HG03521 (cell line): ENCODE data around the gene GHRHR.

Source experiments
- ATAC-seq: cut with Tn5 transposase; IDR thresholded peaks from one replicate; pipeline ENCODE4 v1.9.1; 2021; ENCODE audit warnings: mild to moderate bottlenecking, moderate library complexity; ENCODE audit not compliant: unreplicated experiment

The GHRHR gene

GRCh38 chr7:30983914-30984247, 20.1 kb downstream of the GHRHR start:
- no peak for ATAC-seq

GRCh38 chr7:30984359-30985107, 20.8 kb downstream of the GHRHR start:
- ATAC-seq: no peak

DNA sequence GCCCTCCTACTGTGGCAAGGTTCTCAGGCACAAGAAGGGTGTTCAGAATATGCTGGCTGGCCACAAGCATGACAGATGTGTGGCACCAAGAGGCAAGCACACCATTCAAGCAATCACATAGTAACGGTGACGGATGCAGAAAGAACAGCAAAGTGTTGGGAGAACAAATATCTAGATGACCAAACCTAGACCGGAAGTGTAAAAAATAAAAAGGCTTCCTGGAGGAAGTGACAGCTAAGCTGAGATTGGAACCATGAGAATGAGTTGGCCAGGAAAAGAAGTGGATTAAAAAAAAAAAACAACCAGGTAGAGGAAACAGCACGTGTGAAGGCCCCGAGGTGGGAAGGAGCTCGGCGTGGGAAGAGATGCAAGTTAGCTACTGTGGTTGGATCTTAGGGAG, 22.0 kb downstream of the GHRHR start:
- no peak for ATAC-seq

DNA sequence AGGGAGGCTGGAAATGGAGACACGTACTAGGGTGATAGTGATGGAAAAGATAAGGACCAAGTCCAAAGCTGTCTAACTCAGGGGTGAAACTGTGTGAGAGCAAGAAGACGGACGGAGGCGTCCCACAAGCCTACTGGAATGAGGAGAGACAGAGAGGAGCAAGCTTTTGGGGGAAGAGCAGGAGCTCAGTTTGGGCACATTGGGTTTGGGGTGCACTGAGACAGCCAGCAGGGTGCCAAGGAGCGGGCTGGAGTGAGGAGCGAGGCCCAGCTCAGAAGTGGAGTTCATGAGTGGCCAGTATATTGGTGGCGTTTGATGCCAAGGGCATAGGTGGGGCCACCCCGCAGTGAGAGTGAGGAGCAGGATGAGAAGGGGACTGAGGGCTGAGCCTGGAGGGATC, 22.6 kb downstream of the GHRHR start:
- no peak for ATAC-seq

DNA sequence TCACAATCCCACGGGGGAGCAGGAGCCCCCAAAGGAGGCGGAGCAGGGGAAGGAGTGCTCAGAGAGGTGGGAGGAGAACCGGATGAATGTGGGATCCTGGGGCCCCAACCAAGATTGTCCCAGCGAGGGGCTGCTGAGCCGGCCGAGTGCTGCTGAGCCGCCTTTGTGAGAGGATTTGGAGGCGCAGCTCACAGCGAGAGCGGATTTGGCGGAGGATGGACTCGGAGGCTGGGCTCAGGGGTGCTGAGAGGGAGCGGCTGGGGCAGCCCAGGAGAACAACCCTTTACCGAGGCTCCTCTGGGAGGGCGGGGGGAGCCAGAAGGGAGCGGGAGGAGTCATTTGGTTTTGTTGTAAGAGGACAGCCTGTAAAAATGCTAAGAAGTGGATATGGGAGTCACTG, 23.0 kb downstream of the GHRHR start:
- ATAC-seq: no peak

DNA sequence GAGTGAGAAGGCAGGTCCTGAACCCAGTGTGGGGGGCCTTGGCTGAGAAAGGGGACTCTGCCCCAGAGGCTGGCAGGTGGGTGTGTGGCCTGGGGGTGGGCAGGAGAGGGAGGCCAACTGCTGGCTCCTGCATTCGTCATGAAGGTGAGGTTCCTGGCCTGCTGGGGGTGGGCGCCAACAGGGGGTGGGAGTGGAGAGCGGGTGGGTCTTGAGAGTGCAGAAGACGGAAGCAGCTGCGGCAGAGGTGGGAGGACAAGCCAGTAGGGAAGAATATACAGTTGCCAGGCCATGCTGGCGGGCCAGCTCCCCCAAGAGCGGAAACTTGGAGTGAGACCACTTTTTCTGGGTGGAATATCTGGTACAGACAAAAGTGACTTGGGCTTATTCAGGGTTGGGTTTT, 23.4 kb downstream of the GHRHR start:
- no peak for ATAC-seq

DNA sequence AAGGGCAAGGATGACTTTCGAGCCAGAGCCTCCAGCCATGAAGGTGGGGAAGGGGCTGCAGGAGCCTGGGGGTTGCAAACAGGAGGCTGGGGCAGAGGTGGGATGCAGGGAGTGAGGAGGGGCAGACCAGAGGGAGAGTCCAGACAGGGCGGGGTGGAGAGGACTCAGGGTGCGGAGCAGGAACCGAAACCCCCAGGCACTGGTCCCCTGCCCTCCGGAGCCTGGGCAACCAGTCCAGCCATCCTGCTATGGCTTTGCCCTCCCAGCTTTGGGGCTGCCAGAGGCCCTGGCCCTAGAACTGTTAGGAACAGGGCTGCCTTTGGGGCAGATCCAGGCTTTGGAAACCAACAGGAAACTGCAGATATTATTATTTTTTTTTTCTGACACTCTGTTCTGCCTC, 24.2 kb downstream of the GHRHR start:
- no peak for ATAC-seq

GRCh38 chr7:30988351-30989005, 24.7 kb downstream of the GHRHR start:
- ATAC-seq: no peak

- ATAC-seq: no peak
Observed at GRCh38 chr7:30989008-30989823, 25.5 kb downstream of the GHRHR start.

DNA sequence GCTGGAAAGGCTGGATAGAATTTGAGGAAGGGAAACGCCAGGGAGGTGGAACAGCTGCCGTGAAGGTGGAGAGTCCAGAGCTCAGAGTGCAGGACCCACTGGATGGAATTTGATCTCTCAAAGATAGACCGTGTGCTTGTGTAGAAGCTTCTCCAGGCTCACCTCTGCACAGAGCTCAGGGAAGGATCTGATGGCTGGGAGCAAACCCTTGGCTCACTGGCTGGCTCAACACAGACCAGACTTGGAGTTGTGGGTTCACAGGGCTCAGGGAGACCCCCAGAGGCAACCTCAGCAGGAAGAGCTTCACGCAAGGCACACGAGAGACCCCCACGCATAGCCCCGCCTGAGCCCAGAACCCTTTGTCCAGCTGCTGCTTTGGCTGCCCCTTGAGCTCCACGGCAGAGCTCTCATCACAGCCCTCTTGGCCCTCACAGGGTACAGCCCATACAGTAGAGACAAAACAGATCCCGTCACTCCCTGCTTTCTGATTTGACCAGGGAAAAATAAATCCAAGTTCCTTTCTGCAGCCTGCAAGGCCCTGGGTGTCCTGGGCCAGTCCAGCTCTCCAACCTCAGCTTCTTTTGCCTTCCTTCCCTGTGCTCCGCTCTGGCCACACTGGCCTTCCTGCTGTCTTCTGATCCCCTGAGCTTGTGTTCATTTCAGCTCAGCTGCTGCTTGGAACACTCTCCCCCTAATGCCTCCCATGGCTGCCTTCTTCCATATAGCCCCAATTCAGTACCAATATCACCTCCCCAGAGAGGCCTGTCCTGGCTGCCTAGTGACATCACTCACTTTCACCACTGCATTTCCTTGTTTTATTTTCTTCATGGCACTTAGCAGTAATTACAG, 26.3 kb downstream of the GHRHR start:
- ATAC-seq: no peak

GRCh38 chr7:30990673-30991170, 27.0 kb downstream of the GHRHR start:
- no peak for ATAC-seq

DNA sequence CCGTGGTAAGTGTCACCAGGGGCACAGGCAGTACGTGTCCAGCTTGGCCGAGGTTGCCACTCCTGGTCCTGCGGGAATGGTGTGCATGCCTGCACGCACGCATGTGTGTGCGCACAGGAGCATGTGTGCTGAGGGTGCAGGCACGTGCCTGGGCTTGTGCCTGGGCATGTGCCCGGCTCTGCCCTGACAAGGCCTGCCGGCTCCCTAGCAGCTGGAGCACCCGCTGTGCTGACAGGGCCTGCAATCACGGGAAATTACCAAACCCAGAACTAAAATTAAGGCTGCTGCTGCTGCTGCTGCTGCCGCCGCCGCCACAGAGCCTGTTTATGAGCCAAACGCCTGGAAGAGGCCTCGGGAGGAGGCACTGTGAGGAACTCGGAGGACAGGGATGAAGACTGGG, 28.7 kb downstream of the GHRHR start:
- ATAC-seq: no peak

GRCh38 chr7:30994206-30995100, 30.7 kb downstream of the GHRHR start:
- ATAC-seq: no peak

GRCh38 chr7:30995536-30995935, 31.8 kb downstream of the GHRHR start:
- ATAC-seq: no peak

DNA sequence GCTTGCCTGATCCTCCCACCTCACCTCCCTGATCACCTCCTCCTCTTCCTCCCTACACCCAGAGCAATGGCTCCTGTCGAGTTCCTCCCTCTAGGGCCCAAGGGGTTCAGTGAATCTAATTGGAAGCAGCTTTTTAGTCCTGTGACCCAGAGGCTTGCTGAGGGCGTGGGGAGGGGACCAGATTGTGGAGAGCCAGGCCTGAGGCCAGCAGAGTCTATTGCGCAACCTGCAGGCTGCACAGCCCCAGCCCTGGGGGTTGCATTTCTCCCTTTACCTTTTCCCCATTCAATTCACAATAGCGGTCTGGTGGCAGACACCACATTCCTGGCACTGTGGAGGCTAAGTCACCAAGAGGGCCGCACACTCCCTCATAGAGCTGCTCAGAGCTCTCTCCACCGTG, 32.5 kb downstream of the GHRHR start:
- no peak for ATAC-seq

- no peak for ATAC-seq
Observed at GRCh38 chr7:30996883-30997282, 33.1 kb downstream of the GHRHR start.

DNA sequence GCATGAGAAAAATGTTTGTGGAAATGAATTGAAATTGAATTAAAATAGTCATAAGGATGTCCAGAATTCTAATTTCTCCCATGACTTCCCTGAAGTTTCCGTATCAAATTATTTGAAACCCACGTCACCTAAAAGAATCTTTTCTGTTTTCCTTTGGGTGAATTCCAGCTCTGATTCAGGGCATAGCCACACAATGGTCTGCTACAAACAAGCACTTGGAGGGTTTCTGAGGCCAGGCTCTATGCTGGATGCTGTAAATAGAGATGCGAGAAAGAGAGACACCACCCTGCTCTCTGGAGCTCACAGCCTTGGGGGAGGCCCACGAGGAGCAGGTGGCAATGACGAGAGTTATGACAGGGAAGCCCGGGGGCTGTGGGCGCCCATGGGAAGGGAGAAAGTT, 33.6 kb downstream of the GHRHR start:
- no peak for ATAC-seq

- ATAC-seq: no peak
Observed at GRCh38 chr7:30998180-30998579, 34.4 kb downstream of the GHRHR start.

DNA sequence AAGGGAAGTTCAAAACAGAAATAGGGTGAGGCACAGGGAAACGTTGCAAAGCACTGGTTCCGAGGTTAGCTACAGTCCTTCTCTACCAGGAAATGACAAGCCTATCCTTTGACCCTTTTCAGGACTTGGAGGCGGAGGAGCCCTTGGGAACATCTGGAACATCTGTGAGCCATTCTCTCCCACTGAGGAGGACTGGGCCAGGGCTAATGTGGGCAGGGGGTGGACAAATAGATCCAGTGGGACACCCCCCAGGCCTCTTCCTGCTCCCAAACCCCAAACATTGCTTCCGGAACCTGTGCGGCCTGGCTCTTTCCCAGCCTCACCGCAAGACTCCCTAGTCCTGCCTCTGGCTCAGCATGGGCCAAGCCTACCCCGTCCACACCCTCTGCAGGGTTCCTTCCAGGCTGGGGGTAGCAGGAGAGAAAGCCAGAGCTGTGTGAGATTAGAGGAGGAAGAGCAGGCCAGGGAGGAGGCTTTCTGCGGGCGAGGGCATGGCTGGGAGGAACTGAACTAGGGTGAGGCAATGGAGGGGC, 36.5 kb downstream of the GHRHR start:
- no peak for ATAC-seq

GRCh38 chr7:31000779-31001178, 37.0 kb downstream of the GHRHR start:
- ATAC-seq: no peak
